GM18498 (cell line): Measurements from ENCODE around the gene LIMCH1.
"Not testable (repeated sequence)": the region's sequence is repeated elsewhere in the genome, so short reads cannot be mapped to it uniquely, and the experiment has no call there.

Source experiments
- ATAC-seq: cut with Tn5 transposase; IDR thresholded peaks from one replicate; pipeline ENCODE4 v1.9.1; 2021; ENCODE audit warnings: mild to moderate bottlenecking, moderate library complexity; ENCODE audit not compliant: unreplicated experiment

LIMCH1 gene

GRCh38 chr4:41538017-41538733 is at the start of gene LIMCH1:
LIMCH1 (plus strand) TSS chr4:41538157; CDS start chr4:41605996, 67,839 bp downstream.
- ATAC-seq, result no peak

- not testable (repeated sequence) for ATAC-seq
Observed at GRCh38 chr4:41491081-41491576, 46.8 kb upstream of the LIMCH1 start.

GRCh38 chr4:41496977-41497376 is 41.0 kb upstream of the LIMCH1 start:
- no peak for ATAC-seq

- ATAC-seq, result no peak
Observed at GRCh38 chr4:41498177-41498576, 39.8 kb upstream of the LIMCH1 start.

- no peak for ATAC-seq
Observed at GRCh38 chr4:41504167-41504818, 33.7 kb upstream of the LIMCH1 start.

GRCh38 chr4:41505161-41505661 is 32.7 kb upstream of the LIMCH1 start:
- no peak for ATAC-seq

GRCh38 chr4:41506130-41506529 is 31.8 kb upstream of the LIMCH1 start:
- ATAC-seq, result no peak

- no peak for ATAC-seq
Observed at GRCh38 chr4:41507291-41507947, 30.5 kb upstream of the LIMCH1 start.

GRCh38 chr4:41509451-41509866 is 28.5 kb upstream of the LIMCH1 start:
- ATAC-seq, result no peak

- ATAC-seq, result no peak
Observed at GRCh38 chr4:41510179-41510578, 27.8 kb upstream of the LIMCH1 start.

- ATAC-seq, result no peak
Observed at GRCh38 chr4:41512136-41512535, 25.8 kb upstream of the LIMCH1 start.

GRCh38 chr4:41512596-41512995 is 25.4 kb upstream of the LIMCH1 start:
- no peak for ATAC-seq

GRCh38 chr4:41514169-41514568 is 23.8 kb upstream of the LIMCH1 start:
- ATAC-seq, result no peak

- no peak for ATAC-seq
Observed at GRCh38 chr4:41514766-41515481, 23.0 kb upstream of the LIMCH1 start.

GRCh38 chr4:41517121-41517520 is 20.8 kb upstream of the LIMCH1 start:
- no peak for ATAC-seq

GRCh38 chr4:41517747-41518146 is 20.2 kb upstream of the LIMCH1 start:
- ATAC-seq, result no peak

GRCh38 chr4:41524425-41524824 is 13.5 kb upstream of the LIMCH1 start:
- ATAC-seq, result no peak

GRCh38 chr4:41525129-41525528 is 12.8 kb upstream of the LIMCH1 start:
- ATAC-seq, result no peak

GRCh38 chr4:41526628-41527027 is 11.3 kb upstream of the LIMCH1 start:
- no peak for ATAC-seq

GRCh38 chr4:41528512-41529205 is 9.3 kb upstream of the LIMCH1 start:
- ATAC-seq, result no peak
